Activated CD4-positive, alpha-beta T cell treated with anti-CD3 and anti-CD28 coated beads, Interleukin-2, amount 50 U/mL, for 4 hours (primary cell): ENCODE results near the gene S100A10.
A peak's percentile ranks its signal among the peaks of the same experiment; 100 is the strongest.

Source experiments
- DNase-seq, 2 experiments: peaks; one replicate each; pipeline ENCODE4 v3.0.0-alpha.2; 2020

S100A10 gene

GRCh38 chr1:152009691-152010090 is 16.0 kb upstream of the S100A10 start:
- DNase-seq = no peak

GRCh38 chr1:152007047-152007446 is 13.4 kb upstream of the S100A10 start:
- DNase-seq = no peak

- no peak for DNase-seq
Measured at GRCh38 chr1:152005360-152005912, 11.8 kb upstream of the S100A10 start.

- DNase-seq = no peak
Measured at GRCh38 chr1:152003846-152004442, 10.3 kb upstream of the S100A10 start.

GRCh38 chr1:152002960-152003359 is 9.3 kb upstream of the S100A10 start:
- no peak for DNase-seq

- peak; percentile 74 to 80 for DNase-seq
Measured at GRCh38 chr1:152001631-152002584, 8.2 kb upstream of the S100A10 start.

- DNase-seq = no peak
Measured at GRCh38 chr1:152000964-152001630, 7.4 kb upstream of the S100A10 start.

GRCh38 chr1:151998611-151999362 is 5.1 kb upstream of the S100A10 start:
- no peak for DNase-seq

- no peak for DNase-seq
Measured at GRCh38 chr1:151997284-151997570, 3.6 kb upstream of the S100A10 start.

GRCh38 chr1:151995774-151996173 is 2.1 kb upstream of the S100A10 start:
- DNase-seq = no peak

GRCh38 chr1:151994956-151995355 is 1.3 kb upstream of the S100A10 start:
- DNase-seq = no peak

GRCh38 chr1:151993084-151993733 is 450 bp downstream of the S100A10 start:
- DNase-seq = peak in 1 of 2 experiments; percentile 5

- DNase-seq = no peak
Measured at GRCh38 chr1:151992303-151993083, 1.2 kb downstream of the S100A10 start.

GRCh38 chr1:151991663-151992302 is 1.9 kb downstream of the S100A10 start:
- DNase-seq = no peak

GRCh38 chr1:151990856-151991198 is 2.8 kb downstream of the S100A10 start:
- no peak for DNase-seq

- no peak for DNase-seq
Measured at GRCh38 chr1:151990058-151990855, 3.4 kb downstream of the S100A10 start.

GRCh38 chr1:151989211-151989862 is 4.3 kb downstream of the S100A10 start:
- DNase-seq = peak in 1 of 2 experiments; percentile 31

- no peak for DNase-seq
Measured at GRCh38 chr1:151988405-151988923, 5.2 kb downstream of the S100A10 start.

- no peak for DNase-seq
Measured at GRCh38 chr1:151986501-151987190, 7.0 kb downstream of the S100A10 start.
